Stimulated activated CD8-positive, alpha-beta memory T cell treated with anti-CD3 and anti-CD28 coated beads, Interleukin-7, amount 100 ng/mL, for 1 hour (primary cell): ENCODE measurements around the gene TMEFF2.
"Not testable (repeated sequence)": the region's sequence is repeated elsewhere in the genome, so short reads cannot be mapped to it uniquely, and the experiment has no call there.

Experiments used
- DNase-seq, 2 donors: peaks; one replicate each; pipeline ENCODE4 v3.0.0-alpha.2; 2020; ENCODE audit warnings: low read depth in 2 of 2

Gene TMEFF2

GRCh38 chr2:191931329-191931728 lies 263.4 kb downstream of the TMEFF2 start:
- DNase-seq, result no peak

DNA sequence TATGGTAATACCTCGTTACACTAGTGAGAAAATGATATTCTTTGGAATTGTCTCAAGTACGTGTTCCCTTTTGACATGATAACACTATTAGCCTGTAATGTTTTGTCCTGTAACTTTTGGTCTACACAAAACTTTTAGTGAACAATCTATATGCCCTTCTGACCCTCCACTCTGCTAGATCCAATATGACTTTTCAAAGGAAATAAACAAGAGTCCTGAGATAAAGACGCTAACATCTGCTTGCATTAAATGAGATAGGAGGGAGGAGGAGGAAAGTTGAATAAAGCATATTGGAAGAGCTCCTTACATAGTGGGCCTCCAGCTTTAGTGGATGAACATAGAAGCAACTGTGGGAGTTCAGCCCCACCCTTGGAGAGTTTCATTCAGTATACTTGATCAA lies 264.5 kb downstream of the TMEFF2 start:
- no peak for DNase-seq

- DNase-seq, result no peak
Observed at GRCh38 chr2:191929288-191929687, 265.4 kb downstream of the TMEFF2 start.

- no peak for DNase-seq
Observed at GRCh38 chr2:191927991-191928390, 266.7 kb downstream of the TMEFF2 start.

DNA sequence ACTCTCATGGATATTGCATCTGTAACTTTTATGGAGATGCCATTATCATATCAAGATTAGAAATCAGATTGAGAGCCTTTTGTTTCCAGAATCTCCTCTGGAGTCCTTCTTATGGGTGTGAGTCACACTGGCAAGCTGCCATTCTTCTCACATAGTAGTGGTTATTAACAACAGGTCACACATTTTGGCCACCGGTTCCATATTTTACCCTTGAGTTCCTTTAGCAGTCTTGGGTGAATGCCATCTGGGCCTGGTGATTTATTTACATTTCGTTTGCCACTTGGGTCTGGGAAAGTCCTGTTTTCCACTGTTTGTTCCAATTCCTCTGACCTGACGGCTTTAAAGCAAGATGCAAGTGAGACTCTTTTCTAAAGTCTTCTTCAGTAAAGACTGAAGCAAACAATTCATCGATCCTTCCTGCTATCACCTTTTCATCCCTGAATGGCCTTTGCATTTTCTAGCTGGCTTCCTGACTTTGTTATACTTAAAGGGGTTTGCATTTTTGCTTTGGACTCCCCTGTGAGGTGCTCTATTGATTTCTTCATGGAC lies 267.3 kb downstream of the TMEFF2 start:
- DNase-seq, result no peak

- no peak for DNase-seq
Observed at GRCh38 chr2:191926671-191927070, 268.1 kb downstream of the TMEFF2 start.

GRCh38 chr2:191923652-191923997 lies 271.1 kb downstream of the TMEFF2 start:
- DNase-seq, result no peak

GRCh38 chr2:191922736-191923651 lies 271.7 kb downstream of the TMEFF2 start:
- DNase-seq, result no peak

DNA sequence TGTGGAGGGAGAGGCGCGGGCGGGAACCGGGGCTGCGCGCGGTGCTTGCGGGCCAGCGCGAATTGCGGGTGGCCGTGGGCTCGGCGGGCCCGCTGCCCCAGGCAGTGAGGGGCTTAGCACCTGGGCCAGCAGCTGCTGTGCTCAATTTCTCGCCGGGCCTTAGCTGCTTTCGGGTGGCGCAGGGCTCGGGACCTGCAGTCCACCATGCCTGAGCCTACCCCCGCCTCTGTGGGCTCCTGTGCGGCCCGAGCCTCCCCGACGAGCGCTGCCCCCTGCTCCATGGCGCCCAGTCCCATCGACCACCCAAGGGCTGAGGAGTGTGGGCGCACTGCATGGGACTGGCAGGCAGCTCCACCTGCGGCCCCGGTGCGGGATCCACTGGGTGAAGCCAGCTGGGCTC lies 273.1 kb downstream of the TMEFF2 start:
- DNase-seq, result not testable (repeated sequence)

DNA sequence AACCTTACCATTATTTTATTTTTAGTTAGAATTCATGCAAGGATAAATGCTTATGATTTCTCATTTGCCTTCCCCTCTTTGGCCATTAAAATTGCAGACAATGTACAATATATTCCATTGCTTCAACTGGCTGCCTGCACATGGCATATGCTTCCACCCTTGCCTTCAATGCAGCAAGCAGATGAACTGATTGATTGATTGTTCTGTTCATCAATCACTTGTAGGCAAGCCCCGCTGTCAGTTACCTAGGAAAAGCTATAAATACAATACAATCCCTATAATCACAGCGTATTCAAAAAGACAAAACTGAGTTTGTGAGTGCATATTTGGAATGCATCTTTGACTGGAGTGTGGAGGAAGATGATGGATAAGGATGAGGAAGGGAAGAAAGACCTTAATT lies 274.2 kb downstream of the TMEFF2 start:
- no peak for DNase-seq

- DNase-seq, result no peak
Observed at GRCh38 chr2:191917967-191918651, 276.6 kb downstream of the TMEFF2 start.

DNA sequence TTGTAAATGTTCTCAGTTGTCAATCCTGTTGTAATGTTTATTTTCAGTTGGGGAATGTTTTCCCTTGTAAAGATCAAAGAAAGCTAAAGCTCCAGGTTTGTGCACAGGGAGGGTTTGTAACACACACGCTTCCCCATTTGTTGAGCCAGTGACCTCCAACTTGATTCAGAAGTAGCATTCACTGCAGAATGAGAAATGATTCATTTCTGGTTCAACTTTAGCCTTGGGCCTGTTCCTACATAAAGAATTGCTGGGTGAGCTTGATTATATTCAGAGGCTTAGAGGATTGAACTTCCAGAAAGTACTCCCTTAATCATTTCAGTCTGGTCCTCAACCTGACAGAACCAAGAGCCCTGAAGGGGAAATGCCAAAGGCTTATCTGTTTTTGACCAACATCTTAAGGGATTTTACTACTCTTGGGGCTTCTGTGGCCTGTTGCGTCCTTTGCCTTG lies 277.3 kb downstream of the TMEFF2 start:
- no peak for DNase-seq

DNA sequence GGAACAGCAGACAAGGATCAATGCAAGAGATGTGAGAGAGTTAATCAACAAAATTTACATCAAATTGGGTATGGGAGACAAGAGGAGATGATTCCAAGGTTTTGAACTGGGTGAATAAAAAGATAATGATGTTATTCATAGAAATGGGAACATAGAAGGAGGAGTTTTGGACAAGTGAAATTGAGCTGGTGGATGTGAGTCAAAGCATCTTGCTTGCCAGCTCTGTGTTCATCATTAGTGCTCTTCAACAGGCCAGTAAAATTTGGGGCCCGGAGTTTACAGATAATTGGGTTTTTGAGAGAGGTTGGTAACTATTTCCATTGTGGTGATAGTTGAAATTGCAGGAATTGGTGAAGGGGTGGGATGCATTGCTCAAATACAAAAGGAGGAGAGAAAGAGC lies 277.9 kb downstream of the TMEFF2 start:
- no peak for DNase-seq

DNA sequence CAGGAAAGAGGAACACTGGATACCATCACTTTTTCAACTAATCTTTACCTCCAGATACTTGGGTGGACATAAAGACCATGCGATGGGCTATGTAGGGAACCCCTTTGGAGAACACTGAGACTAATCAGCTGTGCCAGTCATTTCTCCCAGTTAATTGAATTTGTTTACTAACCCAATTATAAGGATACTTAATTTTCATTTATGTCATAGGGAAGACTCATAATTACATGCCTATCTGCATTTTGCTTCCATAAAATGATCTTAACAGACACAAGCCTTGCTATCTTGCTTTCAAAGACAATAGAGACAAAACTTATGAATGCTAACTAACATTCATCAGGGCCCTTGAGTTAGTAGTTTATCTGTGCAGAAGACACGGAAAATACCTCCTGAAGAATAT lies 279.0 kb downstream of the TMEFF2 start:
- DNase-seq, result no peak

- DNase-seq, result no peak
Observed at GRCh38 chr2:191913796-191914195, 280.9 kb downstream of the TMEFF2 start.

GRCh38 chr2:191912764-191913163 lies 282.0 kb downstream of the TMEFF2 start:
- DNase-seq, result no peak

DNA sequence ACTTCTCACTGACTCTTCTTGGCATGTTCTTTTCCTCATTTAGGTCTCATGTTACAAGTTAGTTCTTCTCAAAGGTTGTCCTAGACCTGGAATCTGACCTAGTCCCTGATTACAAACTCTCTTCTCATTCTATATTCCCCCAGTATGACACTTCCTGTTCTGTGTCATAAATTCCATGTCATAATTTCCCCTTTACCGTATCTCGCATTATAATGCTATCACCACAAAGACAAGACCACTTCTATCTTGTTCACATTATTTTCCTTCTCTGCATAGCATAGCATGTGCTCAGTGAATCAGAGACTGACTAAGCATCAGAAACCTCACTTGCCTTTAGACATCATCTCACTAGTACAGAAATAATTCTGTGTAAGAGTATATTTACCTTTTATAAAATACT lies 284.2 kb downstream of the TMEFF2 start:
- DNase-seq, result no peak

DNA sequence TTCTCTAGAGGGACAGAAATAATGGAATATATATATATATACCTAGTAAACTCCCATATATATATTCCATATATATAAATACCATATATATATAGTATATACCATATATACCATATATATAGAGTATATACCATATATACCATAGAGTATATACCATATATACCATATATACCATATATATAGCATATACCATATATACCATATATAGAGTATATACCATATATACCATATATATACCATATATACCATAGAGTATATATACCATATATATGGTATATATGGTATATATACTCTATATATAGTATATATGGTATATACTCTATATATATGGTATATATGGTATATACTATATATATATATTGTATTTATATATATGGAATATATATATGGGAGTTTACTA lies 285.9 kb downstream of the TMEFF2 start:
- DNase-seq, result no peak

DNA sequence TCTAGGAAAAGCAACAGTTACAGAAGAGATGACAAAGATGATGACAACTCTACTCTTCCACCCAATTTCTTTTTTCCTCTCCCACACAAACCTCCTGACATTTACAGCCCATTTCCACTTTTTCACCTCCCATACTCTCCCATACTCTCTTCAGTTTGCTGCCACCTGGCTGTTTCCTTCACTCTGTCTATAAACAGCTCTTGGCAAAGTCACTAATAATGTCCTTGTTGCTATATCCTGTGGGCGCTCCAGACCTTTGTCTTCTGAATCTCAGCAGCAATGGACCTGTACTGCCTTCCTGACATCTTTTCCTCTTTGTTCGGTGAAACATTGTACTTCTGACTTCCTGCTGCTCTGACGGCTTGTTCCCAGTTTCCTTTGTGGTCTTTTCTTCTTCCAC lies 287.2 kb downstream of the TMEFF2 start:
- DNase-seq, result no peak

DNA sequence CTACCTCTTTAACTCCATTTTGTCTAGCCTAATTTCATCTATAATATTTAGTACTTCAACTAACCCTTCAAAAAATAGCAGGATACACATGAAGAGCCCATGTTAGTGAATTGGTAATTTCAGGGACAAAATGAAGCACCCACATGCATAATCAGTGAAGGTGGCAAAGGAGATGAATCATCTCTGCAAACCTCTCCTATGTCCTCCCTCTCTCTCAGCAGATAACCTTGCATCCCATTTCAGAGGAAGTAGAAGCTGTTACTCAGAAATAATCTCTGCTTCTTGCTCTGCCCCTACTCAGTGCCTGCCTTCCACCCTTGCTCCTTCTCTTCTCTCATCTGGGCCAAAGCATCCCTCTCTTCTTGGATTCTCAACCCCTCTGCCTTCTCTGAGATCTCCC lies 287.6 kb downstream of the TMEFF2 start:
- DNase-seq, result no peak

GRCh38 chr2:191905336-191905735 lies 289.4 kb downstream of the TMEFF2 start:
- no peak for DNase-seq

DNA sequence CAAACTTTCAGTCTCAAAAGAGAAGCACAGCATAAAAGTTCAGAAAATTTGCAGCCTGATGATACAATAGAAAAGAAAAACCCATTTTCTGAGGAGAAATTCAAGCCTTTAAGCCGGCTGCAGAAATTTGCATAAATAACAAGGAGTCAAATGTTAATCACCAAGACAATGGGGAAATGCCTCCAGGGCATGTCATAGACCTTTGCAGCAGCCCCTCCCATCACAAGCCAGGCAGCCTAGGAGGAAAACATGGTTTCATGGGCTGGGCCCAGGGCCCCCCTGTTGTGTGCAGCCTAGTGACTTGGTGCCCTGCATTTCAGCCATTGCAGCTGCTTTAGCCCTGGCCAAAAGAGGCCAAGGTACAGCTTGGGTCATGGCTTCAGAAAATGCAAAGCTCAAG lies 293.7 kb downstream of the TMEFF2 start:
- DNase-seq, result no peak

DNA sequence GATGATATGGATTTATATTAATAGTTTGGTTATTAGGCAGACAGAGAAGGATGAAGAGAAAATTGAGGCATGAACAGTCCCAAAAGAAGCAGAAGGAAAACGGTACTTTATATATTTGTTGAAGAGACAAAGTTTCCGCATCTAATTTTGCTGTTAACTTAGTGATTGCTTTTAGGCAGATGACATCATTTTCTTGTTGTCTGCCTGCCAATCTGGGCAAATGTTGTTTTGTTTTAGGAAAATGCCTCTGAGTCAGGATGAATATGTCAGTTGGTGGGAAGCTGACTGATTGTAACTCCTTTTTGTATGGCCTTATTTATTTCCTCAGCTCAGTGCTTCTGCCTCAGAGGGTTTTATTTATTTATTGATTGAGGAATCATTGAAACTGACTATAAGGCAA lies 295.3 kb downstream of the TMEFF2 start:
- no peak for DNase-seq
